ENCODE results near the gene SLC25A25. TPM values are rescaled to one million over a fixed set of nuclear protein-coding genes. Genes with fewer than 3 reads are reported as not detected.
"Not testable (repeated sequence)": the region's sequence is repeated elsewhere in the genome, so short reads cannot be mapped to it uniquely, and the experiment has no call there.

The SLC25A25 gene
- total RNA-seq = 36.1 and 47.5 TPM in 2 replicates

GRCh38 chr9:128067645-128068385 is at the start of gene SLC25A25:
Gene SLC25A25, plus strand, starts transcription at chr9:128068232. Its CDS starts 88 bp downstream, at chr9:128068320.
- DNase-seq (ENCODE audit: low read depth) = peak; percentile 99
- H3K4me3 ChIP-seq (ENCODE audit: low read depth, low read length) = peak within 1 kb of the TSS; percentile 90
- TF ChIP-seq, protein P1, sequence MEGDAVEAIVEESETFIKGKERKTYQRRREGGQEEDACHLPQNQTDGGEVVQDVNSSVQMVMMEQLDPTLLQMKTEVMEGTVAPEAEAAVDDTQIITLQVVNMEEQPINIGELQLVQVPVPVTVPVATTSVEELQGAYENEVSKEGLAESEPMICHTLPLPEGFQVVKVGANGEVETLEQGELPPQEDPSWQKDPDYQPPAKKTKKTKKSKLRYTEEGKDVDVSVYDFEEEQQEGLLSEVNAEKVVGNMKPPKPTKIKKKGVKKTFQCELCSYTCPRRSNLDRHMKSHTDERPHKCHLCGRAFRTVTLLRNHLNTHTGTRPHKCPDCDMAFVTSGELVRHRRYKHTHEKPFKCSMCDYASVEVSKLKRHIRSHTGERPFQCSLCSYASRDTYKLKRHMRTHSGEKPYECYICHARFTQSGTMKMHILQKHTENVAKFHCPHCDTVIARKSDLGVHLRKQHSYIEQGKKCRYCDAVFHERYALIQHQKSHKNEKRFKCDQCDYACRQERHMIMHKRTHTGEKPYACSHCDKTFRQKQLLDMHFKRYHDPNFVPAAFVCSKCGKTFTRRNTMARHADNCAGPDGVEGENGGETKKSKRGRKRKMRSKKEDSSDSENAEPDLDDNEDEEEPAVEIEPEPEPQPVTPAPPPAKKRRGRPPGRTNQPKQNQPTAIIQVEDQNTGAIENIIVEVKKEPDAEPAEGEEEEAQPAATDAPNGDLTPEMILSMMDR (IDR thresholded peaks at IDR 0.05; ENCODE audit: insufficient read depth, low read depth, low read length) = no peak

GRCh38 chr9:128020692-128021091 is 47.3 kb upstream of the SLC25A25 start:
- DNase-seq (ENCODE audit: low read depth) = no peak
- no peak overlapping the region for H3K4me3 ChIP-seq (ENCODE audit: low read depth, low read length)
- TF ChIP-seq, protein P1 (IDR thresholded peaks at IDR 0.05; ENCODE audit: insufficient read depth, low read depth, low read length) = peak; percentile 35

GRCh38 chr9:128021098-128021497 is 46.9 kb upstream of the SLC25A25 start:
- H3K4me3 ChIP-seq (ENCODE audit: low read depth, low read length) = no peak overlapping the region
- TF ChIP-seq, protein P1 (IDR thresholded peaks at IDR 0.05; ENCODE audit: insufficient read depth, low read depth, low read length) = no peak
- DNase-seq (ENCODE audit: low read depth) = no peak

- DNase-seq (ENCODE audit: low read depth) = no peak
- TF ChIP-seq, protein P1 (IDR thresholded peaks at IDR 0.05; ENCODE audit: insufficient read depth, low read depth, low read length) = no peak
- H3K4me3 ChIP-seq (ENCODE audit: low read depth, low read length) = no peak overlapping the region
Measured at GRCh38 chr9:128022886-128023285, 45.1 kb upstream of the SLC25A25 start.

DNA sequence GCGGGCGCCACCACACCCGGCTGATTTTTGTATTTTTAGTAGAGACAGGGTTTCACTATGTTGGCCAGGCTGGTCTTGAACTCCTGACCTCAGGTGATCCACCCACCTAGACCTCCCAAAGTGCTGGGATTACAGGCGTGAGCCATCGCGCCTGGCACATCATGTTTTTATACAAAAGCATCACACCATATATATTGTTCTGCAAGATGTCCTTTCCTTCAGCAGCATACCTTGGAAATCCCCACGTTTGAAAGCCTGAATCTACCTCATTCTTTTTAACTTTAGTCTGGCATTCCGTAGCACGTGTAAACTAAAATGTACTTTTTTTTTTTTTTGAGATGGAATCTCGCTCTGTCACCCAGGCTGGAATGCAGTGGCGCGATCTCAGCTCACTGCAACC is 44.4 kb upstream of the SLC25A25 start:
- H3K4me3 ChIP-seq (ENCODE audit: low read depth, low read length); DNase-seq (ENCODE audit: low read depth): not testable (repeated sequence)

DNA sequence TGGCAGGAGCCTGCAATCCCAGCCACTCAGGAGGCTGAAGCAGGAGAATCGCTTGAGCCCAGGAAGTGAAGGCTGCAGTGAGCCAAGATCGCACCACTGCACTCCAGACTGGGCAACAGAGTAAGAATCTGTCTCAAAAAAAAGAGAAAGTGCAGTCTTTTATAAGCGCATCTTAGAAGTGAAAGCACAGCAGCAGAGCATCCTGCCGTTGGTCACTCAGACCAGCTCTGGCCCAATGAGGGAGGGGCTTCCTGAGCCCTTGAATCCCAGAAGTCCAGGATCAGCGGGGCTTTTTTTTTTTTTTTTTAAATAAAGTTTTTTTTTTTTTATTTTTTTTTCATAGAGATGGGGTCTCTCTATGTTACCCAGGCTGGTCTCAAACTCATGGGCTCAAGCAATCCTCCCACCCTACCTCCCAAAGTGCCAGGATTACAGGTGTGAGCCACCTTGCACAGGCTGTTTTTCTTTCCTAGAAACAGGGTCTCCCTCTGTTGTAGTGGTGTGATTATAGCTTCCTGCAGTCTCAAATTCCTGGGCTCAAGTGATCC is 43.2 kb upstream of the SLC25A25 start:
- no peak for DNase-seq (ENCODE audit: low read depth)
- TF ChIP-seq, protein P1 (IDR thresholded peaks at IDR 0.05; ENCODE audit: insufficient read depth, low read depth, low read length) = no peak
- H3K4me3 ChIP-seq (ENCODE audit: low read depth, low read length) = no peak overlapping the region

DNA sequence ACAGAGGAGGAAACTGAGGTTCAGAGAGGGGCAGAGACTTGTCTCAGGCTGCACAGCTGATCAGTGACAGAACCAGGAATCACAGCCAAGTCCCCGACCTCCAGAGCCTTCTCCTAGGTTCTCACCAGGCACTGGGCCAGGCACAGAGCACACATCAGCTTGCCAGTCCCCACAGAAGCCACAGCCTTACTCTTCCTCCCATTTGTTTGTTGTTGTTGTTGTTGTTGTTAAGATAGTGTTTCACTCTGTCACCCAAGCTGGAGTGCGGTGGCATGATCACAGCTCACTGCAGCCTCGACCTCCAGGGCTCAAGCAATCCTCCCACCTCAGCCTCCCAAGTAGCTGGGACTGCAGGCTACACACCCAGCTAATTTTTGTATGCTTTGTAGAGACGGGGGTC is 42.3 kb upstream of the SLC25A25 start:
- no peak for DNase-seq (ENCODE audit: low read depth)
- no peak overlapping the region for H3K4me3 ChIP-seq (ENCODE audit: low read depth, low read length)
- TF ChIP-seq, protein P1 (IDR thresholded peaks at IDR 0.05; ENCODE audit: insufficient read depth, low read depth, low read length) = no peak
